ENCODE measurements around the gene VPS36.

- TF ChIP-seq, protein P1, sequence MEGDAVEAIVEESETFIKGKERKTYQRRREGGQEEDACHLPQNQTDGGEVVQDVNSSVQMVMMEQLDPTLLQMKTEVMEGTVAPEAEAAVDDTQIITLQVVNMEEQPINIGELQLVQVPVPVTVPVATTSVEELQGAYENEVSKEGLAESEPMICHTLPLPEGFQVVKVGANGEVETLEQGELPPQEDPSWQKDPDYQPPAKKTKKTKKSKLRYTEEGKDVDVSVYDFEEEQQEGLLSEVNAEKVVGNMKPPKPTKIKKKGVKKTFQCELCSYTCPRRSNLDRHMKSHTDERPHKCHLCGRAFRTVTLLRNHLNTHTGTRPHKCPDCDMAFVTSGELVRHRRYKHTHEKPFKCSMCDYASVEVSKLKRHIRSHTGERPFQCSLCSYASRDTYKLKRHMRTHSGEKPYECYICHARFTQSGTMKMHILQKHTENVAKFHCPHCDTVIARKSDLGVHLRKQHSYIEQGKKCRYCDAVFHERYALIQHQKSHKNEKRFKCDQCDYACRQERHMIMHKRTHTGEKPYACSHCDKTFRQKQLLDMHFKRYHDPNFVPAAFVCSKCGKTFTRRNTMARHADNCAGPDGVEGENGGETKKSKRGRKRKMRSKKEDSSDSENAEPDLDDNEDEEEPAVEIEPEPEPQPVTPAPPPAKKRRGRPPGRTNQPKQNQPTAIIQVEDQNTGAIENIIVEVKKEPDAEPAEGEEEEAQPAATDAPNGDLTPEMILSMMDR (IDR thresholded peaks at IDR 0.05) = no peak
- TF ChIP-seq POLR2A (IDR thresholded peaks at IDR 0.05) = no peak
Observed at GRCh38 chr13:52371736-52372247, 78.6 kb downstream of the VPS36 start.
